Gastroesophageal sphincter (tissue), 4 donors: Measurements from ENCODE around the gene PNPO. TPM values are rescaled to one million over a fixed set of nuclear protein-coding genes. Genes with fewer than 3 reads are reported as not detected.

Experiments used
- ATAC-seq: fragments of 150-250 bp; one replicate; pipeline ENCODE4 v1.9.1; 2016; ENCODE audit warnings: mild to moderate bottlenecking, moderate library complexity
- H3K27ac ChIP-seq, 4 donors: fragments of 200-600 bp; sonication (generic) in 3 of 4; 1 replicate in 3 of 4; 2 replicates in 1 of 4; pipeline ENCODE4 v1.5.1; 2016 to 2019
- H3K27me3 ChIP-seq: fragments of 200-600 bp; sonication (generic); one replicate; pipeline ENCODE4 v1.5.1; 2019
- H3K36me3 ChIP-seq, 2 donors: fragments of 200-600 bp; sonication (generic); one replicate each; pipeline ENCODE4 v1.5.1; 2019; ENCODE audit warnings: control low read depth in 1 of 2
- H3K4me1 ChIP-seq, 3 donors: fragments of 200-600 bp; sonication (generic); 1 replicate in 2 of 3; 2 replicates in 1 of 3; pipeline ENCODE4 v1.5.1; 2016 to 2019; ENCODE audit warnings: control low read depth in 2 of 3
- H3K4me3 ChIP-seq, 2 donors: fragments of 200-600 bp; sonication (generic); one replicate each; pipeline ENCODE4 v1.5.1; 2019; ENCODE audit warnings: mild to moderate bottlenecking in 1 of 2, moderate library complexity in 1 of 2
- H3K9me3 ChIP-seq, 3 donors: fragments of 200-600 bp; sonication (generic); one replicate each; pipeline ENCODE4 v1.5.1; 2017 to 2019; ENCODE audit warnings: control low read depth in 2 of 3
- EP300 ChIP-seq: sonication (generic); formaldehyde crosslinking; IDR thresholded peaks from one replicate; pipeline ENCODE4 v1.6.1; 2017; ENCODE audit warnings: antibody characterized with exemption, mild to moderate bottlenecking
- POLR2A ChIP-seq, 2 donors: fragments of 450-650 bp; IDR thresholded peaks; one replicate each; pipeline ENCODE4 v1.6.1; 2017; ENCODE audit warnings: antibody characterized with exemption in 2 of 2, mild to moderate bottlenecking in 2 of 2, moderate library complexity in 1 of 2
- POLR2AphosphoS5 ChIP-seq: sonication (generic); formaldehyde crosslinking; IDR thresholded peaks from one replicate; pipeline ENCODE4 v1.6.1; 2017; ENCODE audit warnings: antibody characterized with exemption
- WGBS, 2 donors: methylation state at CpG; one replicate each; pipeline ENCODE4 v1.1.5; 2018; ENCODE audit warnings: low coverage in 1 of 2; 5-methylcytosine and 5-hydroxymethylcytosine counted together
- total RNA-seq, 4 donors: library from RNA; depleted of rRNA; stranded (reverse); fragments of >200 nt; gene quantifications; one replicate each; pipeline ENCODE4 v1.1.0, GENCODE V29; 2016
- TF ChIP-seq, protein P1 (sequence below), 4 experiments: fragments of 200-600 bp in 2 of 4; fragments of 450-650 bp in 2 of 4; sonication (generic) in 1 of 4; IDR thresholded peaks; one replicate each; pipeline ENCODE4 v1.5.1; 2017 to 2019; ENCODE audit warnings: antibody characterized with exemption in 4 of 4, mild to moderate bottlenecking in 2 of 4, moderate library complexity in 2 of 4

The PNPO gene
- total RNA-seq, 4 donors from 2014 or later, result 20.3 to 43.9 (median 21.9) TPM

DNA sequence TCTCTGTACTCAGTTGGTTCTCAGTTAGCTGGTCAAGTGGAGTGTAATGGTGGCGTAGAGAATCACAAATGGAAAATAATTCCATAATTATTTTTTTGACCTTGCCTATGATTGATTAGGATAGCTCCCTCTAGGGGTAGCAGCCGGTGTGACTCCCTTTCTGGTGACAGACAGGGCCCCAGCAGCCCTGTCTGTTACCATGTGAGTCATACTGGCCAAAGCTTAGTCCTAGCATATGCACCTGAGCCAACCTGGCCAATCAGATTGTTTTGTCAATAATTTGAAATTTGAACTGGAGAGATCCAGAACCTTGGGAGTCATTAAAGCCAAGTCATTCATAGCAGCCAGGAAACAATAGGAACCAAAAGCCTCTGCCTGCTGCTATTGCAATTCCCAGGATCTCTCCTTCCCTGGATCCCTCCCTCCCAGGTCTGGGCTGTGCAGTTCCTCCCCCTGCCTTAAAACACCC lies 5.6 kb downstream of the PNPO start:
- Histone ChIP-seq H3K36me3 (peaks cover 0 to 35% of the 10 kb centered on the region in 2 donors), H3K27me3 (no peaks in the 10 kb centered on the region), H3K9me3 (no peaks in the 10 kb centered on the region), H3K4me1 (peaks cover 2 to 50% (median 15%) of the 10 kb centered on the region in 3 donors), H3K4me3 (no peak overlapping the region), H3K27ac (peak overlapping the region in 2 of 4 donors; percentile 12 to 48)
- ATAC-seq, result peak; percentile 67
- 7 to 19% methylated on average over 2 of the region's 2 CpGs for WGBS, 2 donors
- TF ChIP-seq, protein P1, sequence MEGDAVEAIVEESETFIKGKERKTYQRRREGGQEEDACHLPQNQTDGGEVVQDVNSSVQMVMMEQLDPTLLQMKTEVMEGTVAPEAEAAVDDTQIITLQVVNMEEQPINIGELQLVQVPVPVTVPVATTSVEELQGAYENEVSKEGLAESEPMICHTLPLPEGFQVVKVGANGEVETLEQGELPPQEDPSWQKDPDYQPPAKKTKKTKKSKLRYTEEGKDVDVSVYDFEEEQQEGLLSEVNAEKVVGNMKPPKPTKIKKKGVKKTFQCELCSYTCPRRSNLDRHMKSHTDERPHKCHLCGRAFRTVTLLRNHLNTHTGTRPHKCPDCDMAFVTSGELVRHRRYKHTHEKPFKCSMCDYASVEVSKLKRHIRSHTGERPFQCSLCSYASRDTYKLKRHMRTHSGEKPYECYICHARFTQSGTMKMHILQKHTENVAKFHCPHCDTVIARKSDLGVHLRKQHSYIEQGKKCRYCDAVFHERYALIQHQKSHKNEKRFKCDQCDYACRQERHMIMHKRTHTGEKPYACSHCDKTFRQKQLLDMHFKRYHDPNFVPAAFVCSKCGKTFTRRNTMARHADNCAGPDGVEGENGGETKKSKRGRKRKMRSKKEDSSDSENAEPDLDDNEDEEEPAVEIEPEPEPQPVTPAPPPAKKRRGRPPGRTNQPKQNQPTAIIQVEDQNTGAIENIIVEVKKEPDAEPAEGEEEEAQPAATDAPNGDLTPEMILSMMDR (IDR thresholded peaks at IDR 0.05), result peak; percentile 54 to 79 (median 72)
- TF ChIP-seq EP300, result no peak

DNA sequence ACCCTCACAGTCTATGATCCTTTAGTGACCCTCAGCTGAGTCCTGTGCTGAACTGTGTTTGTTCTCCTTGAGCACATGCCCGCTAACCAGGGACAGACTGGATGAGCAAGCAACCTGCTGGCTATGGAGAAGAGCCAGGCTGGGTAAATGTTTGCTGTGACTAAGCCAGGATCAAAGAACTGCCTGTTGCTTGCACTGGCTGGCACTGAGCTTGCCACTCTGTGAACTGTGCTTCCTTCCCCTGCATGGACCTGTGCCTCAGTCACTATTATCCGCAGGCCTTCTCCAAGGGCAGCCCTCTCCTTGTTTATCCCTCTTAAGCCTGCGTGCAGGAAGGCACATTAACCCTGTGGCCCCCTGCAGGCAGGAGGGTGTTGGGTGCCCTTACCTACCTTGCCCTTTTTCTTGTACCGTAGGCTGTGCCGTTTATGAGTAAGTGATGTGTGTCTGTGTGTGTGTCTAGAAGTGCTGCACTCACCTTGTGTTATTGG lies 7.4 kb downstream of the PNPO start:
- WGBS, 2 donors, result 0 to 14% methylated on average over 3 to 4 of the region's 5 CpGs
- H3K4me1 ChIP-seq, result peaks cover 0 to 34% (median 7%) of the 10 kb centered on the region in 3 donors
- no peak for TF ChIP-seq POLR2A (IDR thresholded peaks at IDR 0.05)
- no peak for TF ChIP-seq EP300
- TF ChIP-seq, protein P1 (IDR thresholded peaks at IDR 0.05), result no peak
- no peak for TF ChIP-seq POLR2AphosphoS5
- peak overlapping the region in 3 of 4 donors; percentile 44 to 75 (median 73) for H3K27ac ChIP-seq
- ATAC-seq, result no peak
- H3K9me3 ChIP-seq, result no peaks in the 10 kb centered on the region
- peak overlapping the region in 1 of 2 donors; percentile 39 for H3K4me3 ChIP-seq
- peaks cover 0 to 35% of the 10 kb centered on the region in 2 donors for H3K36me3 ChIP-seq
- H3K27me3 ChIP-seq, result no peaks in the 10 kb centered on the region

DNA sequence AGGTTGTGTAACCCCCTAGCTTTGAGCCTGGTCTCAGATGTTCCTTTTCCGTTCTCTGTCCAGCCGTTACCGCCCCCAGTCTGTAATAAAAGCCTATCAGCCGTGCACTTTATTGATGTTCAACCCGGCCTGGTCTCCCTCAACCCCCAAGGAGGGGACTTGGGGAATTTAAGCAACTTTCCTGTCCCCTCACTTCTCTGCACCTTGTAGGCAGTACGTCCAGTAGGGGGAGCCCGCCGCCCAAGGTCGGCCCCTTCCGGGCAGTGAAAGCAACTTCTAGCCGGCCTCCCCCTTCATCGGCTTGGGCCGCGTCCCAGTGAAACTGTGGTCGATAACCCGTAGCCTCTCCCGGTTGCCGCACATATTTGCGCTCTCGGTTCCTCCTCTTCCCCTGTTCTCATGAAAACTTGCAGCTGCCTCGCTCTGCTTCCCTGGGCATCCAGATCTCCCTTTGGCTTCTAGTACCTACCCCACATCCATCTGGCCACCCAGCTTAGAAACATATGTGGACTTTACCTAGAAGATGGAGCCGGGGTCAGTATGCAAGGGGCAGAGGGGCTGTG lies 7.9 kb downstream of the PNPO start:
- Histone ChIP-seq H3K27ac (peak overlapping the region in 3 of 4 donors; percentile 72 to 75 (median 73)), H3K4me1 (peaks cover 0 to 34% (median 7%) of the 10 kb centered on the region in 3 donors), H3K4me3 (peak overlapping the region; percentile 9 to 39), H3K9me3 (no peaks in the 10 kb centered on the region), H3K36me3 (peaks cover 0 to 32% of the 10 kb centered on the region in 2 donors), H3K27me3 (no peaks in the 10 kb centered on the region)
- peak; percentile 87 for ATAC-seq
- WGBS, 2 donors, result 0 to 1% methylated on average over 4 to 22 of the region's 22 CpGs
- TF ChIP-seq EP300 (no peak), POLR2AphosphoS5 (peak; percentile 33), POLR2A (IDR thresholded peaks at IDR 0.05) (no peak)
- TF ChIP-seq, protein P1 (IDR thresholded peaks at IDR 0.05), result peak in 3 of 4 experiments; percentile 82 to 92 (median 86)

DNA sequence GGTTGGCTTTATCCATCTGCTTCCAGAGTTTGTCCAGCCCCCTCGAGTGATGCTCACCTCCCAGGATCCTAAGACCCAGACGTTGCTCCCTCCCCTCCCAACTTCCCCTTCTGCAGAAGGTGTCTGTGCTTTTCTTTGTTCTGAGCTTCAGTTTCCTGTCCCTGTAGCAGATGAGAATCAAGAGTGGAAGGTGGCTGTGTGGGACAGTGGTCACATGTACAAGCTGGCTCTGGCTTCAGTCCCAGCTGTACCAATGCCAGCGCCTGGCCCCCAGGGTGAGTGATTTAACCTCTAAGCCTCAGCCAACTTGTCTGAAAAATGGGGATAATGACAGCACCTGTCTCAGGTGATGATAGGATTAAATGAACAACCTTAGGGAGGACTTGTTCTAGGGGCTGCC lies 8.6 kb downstream of the PNPO start:
- TF ChIP-seq POLR2A (IDR thresholded peaks at IDR 0.05) (no peak), POLR2AphosphoS5 (no peak), EP300 (no peak)
- TF ChIP-seq, protein P1 (IDR thresholded peaks at IDR 0.05), result no peak
- peak overlapping the region in 3 of 4 donors; percentile 72 to 75 (median 73) for H3K27ac ChIP-seq
- no peak for ATAC-seq
- 63% methylated on average over 2 of the region's 3 CpGs; no CpG with 5 or more reads in 1 of the 2 donors for WGBS, 2 donors
- H3K36me3 ChIP-seq, result peaks cover 0 to 25% of the 10 kb centered on the region in 2 donors
- H3K27me3 ChIP-seq, result no peaks in the 10 kb centered on the region
- H3K9me3 ChIP-seq, result no peaks in the 10 kb centered on the region
- no peak overlapping the region for H3K4me3 ChIP-seq
- peaks cover 0 to 34% (median 7%) of the 10 kb centered on the region in 3 donors for H3K4me1 ChIP-seq

DNA sequence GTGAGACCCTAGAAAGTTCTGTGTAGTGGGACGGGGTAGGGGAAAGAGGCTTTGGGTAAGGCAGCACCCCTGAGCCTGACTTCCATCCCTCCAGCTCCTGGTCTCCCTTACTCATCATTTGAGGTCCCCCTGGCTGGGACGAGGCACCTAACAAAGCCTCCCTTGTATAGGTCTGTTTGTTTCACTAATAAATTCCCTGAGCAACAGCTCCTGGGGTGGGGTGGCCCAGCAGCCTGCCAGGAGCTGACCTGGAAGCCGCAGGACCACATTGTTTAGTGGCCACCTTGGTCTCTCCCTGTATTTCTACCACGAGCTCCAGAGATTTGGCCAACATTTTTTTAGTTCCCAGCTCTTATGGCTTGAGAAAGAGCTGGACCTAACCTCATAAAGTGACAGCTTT lies 9.1 kb downstream of the PNPO start:
- 75 to 80% methylated on average over 1 to 4 of the region's 4 CpGs for WGBS, 2 donors
- Histone ChIP-seq H3K27ac (no peak overlapping the region), H3K36me3 (peaks cover 0 to 20% of the 10 kb centered on the region in 2 donors), H3K27me3 (no peaks in the 10 kb centered on the region), H3K9me3 (no peaks in the 10 kb centered on the region), H3K4me1 (peaks cover 0 to 32% (median 7%) of the 10 kb centered on the region in 3 donors), H3K4me3 (no peak overlapping the region)
- no peak for ATAC-seq
- TF ChIP-seq POLR2A (IDR thresholded peaks at IDR 0.05) (no peak), POLR2AphosphoS5 (no peak), EP300 (no peak)
- TF ChIP-seq, protein P1 (IDR thresholded peaks at IDR 0.05), result no peak
